ENCODE data around the gene ZNF354C. TPM values are rescaled to one million over a fixed set of nuclear protein-coding genes. Genes with fewer than 3 reads are reported as not detected.
"Not testable (repeated sequence)": the region's sequence is repeated elsewhere in the genome, so short reads cannot be mapped to it uniquely, and the experiment has no call there.

ZNF354C gene
- 7.3 TPM in 2 replicates for total RNA-seq

GRCh38 chr5:179060116-179061008 lies at the start of gene ZNF354C:
ZNF354C (plus strand) TSS chr5:179060373; CDS start chr5:179062069, 1,696 bp downstream.
- peak; percentile 94 for DNase-seq

GRCh38 chr5:179023528-179024189 lies 36.5 kb upstream of the ZNF354C start, which contains the start of gene ZNF879:
ZNF879 (plus strand) TSS chr5:179023804; CDS start chr5:179025005, 1,201 bp downstream.
- DNase-seq, result peak; percentile 98

- no peak for DNase-seq
Measured at GRCh38 chr5:179033004-179033580, 27.1 kb upstream of the ZNF354C start.

GRCh38 chr5:179044765-179045164 lies 15.4 kb upstream of the ZNF354C start:
- no peak for DNase-seq

- no peak for DNase-seq
Measured at GRCh38 chr5:179051784-179052183, 8.4 kb upstream of the ZNF354C start.

- DNase-seq, result no peak
Measured at GRCh38 chr5:179054036-179054785, 6.0 kb upstream of the ZNF354C start.

GRCh38 chr5:179054876-179055275 lies 5.3 kb upstream of the ZNF354C start:
- no peak for DNase-seq

- DNase-seq, result no peak
Measured at GRCh38 chr5:179055436-179055835, 4.7 kb upstream of the ZNF354C start.

- DNase-seq, result no peak
Measured at GRCh38 chr5:179055841-179056240, 4.3 kb upstream of the ZNF354C start.

GRCh38 chr5:179061025-179061424 lies 852 bp downstream of the ZNF354C start:
- DNase-seq, result no peak

GRCh38 chr5:179065703-179066102 lies 5.5 kb downstream of the ZNF354C start:
- DNase-seq, result no peak

GRCh38 chr5:179079165-179079987 lies 19.2 kb downstream of the ZNF354C start:
- DNase-seq, result no peak

GRCh38 chr5:179080724-179081123 lies 20.6 kb downstream of the ZNF354C start:
- no peak for DNase-seq

- DNase-seq, result no peak
Measured at GRCh38 chr5:179089502-179089901, 29.3 kb downstream of the ZNF354C start.

GRCh38 chr5:179101282-179101681 lies 41.1 kb downstream of the ZNF354C start:
- not testable (repeated sequence) for DNase-seq

GRCh38 chr5:179110528-179110927 lies 50.4 kb downstream of the ZNF354C start:
- DNase-seq, result no peak

GRCh38 chr5:179111267-179112207 lies 51.4 kb downstream of the ZNF354C start:
- DNase-seq, result no peak

- DNase-seq, result no peak
Measured at GRCh38 chr5:179112469-179113142, 52.4 kb downstream of the ZNF354C start.

GRCh38 chr5:179113143-179113530 lies 53.0 kb downstream of the ZNF354C start:
- no peak for DNase-seq
